Measurements from ENCODE around the gene PMPCA. TPM values are rescaled to one million over a fixed set of nuclear protein-coding genes. Genes with fewer than 3 reads are reported as not detected.

The PMPCA gene
- total RNA-seq, 1 donor from 2014 or later: 59.3 TPM

Other genes starting within 250 kb of the PMPCA start
- not detected for gene LHX3, start 205.5 kb upstream of the PMPCA start, total RNA-seq
- gene QSOX2, start 164.8 kb upstream of the PMPCA start, total RNA-seq: 4.7 TPM
- 0.03 TPM for gene CCDC187, start 106.6 kb upstream of the PMPCA start, total RNA-seq
- gene GPSM1, start 83.1 kb upstream of the PMPCA start, total RNA-seq: 4.8 TPM
- gene DNLZ, start 46.9 kb upstream of the PMPCA start, total RNA-seq: 13.8 TPM
- gene CARD9, start 37.0 kb upstream of the PMPCA start, total RNA-seq: 2.1 TPM
- gene SNAPC4, start 10.5 kb upstream of the PMPCA start, total RNA-seq: 7.2 TPM
- 39.5 TPM for gene ENTR1, start within 50 bp of the PMPCA start, total RNA-seq
- gene INPP5E, start 29.2 kb downstream of the PMPCA start, total RNA-seq: 8.8 TPM
- 71.8 TPM for gene SEC16A, start 72.4 kb downstream of the PMPCA start, total RNA-seq
- gene NOTCH1, start 135.4 kb downstream of the PMPCA start, total RNA-seq: 31.9 TPM